ENCODE data around the gene ASB11.

GRCh38 chrX:15334561-15334960 lies 19.1 kb upstream of the ASB11 start:
- no peak for TF ChIP-seq CTCF (conservative IDR thresholded peaks at IDR 0.05 in 1 of 2, IDR thresholded peaks at IDR 0.05 in 1 of 2; ENCODE audit: extremely low read depth in 1 of 2, insufficient read depth in 1 of 2, low read depth in 1 of 2, low read length in 2 of 2)
- no peak for TF ChIP-seq EZH2 (IDR thresholded peaks at IDR 0.05; ENCODE audit: borderline replicate concordance, low read length)

Measured in mammary epithelial cell (primary cell).